ENCODE data around the gene CDK11A.
"Not testable (repeated sequence)": the region's sequence is repeated elsewhere in the genome, so short reads cannot be mapped to it uniquely, and the experiment has no call there.

The CDK11A gene

DNA sequence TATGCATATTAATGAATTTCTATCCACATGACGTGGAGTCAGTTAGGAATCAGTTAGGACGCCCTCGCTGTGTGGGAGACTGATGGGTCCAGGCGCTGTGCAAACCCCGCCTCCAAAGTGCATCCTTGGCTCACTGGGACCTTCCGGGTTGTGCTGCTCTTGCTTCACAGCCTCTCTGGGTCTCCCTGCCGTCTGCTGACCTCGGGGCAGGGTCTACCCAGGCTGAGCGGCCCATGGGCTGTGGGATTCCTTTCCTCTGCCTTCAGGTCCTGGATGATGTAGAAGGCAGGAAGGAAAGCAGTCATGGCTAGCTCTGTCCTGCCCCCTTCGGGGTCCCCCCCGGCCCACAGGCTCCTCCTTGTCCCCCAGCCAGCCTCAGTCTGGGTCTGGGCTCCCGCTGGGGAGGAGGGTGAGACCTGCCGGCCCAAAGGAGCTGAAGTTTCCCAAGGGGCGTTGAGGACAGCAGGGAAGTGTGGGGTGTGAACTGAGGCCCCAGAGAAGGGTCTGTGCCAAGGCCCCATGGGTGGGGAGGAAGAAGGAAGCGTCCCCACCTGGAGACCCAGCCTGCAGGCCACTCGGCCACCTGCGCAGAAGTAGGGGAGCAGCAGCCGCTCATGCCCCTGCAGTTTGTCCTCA is 24.6 kb upstream of the CDK11A start:
- H3K27me3 ChIP-seq (ENCODE audit: control insufficient read depth, low read length) = no peaks in the 10 kb centered on the region
- no peaks in the 10 kb centered on the region for H3K4me1 ChIP-seq (ENCODE audit: control insufficient read depth, low read length)
- no peaks in the 10 kb centered on the region for H3K79me2 ChIP-seq (ENCODE audit: control insufficient read depth, low read length)
- H3K9me3 ChIP-seq (ENCODE audit: control insufficient read depth, insufficient read depth, low read length) = no peaks in the 10 kb centered on the region
- no peak for TF ChIP-seq EZH2phosphoT487 (IDR thresholded peaks at IDR 0.05; ENCODE audit: borderline replicate concordance, low read length)
- TF ChIP-seq, protein P1, sequence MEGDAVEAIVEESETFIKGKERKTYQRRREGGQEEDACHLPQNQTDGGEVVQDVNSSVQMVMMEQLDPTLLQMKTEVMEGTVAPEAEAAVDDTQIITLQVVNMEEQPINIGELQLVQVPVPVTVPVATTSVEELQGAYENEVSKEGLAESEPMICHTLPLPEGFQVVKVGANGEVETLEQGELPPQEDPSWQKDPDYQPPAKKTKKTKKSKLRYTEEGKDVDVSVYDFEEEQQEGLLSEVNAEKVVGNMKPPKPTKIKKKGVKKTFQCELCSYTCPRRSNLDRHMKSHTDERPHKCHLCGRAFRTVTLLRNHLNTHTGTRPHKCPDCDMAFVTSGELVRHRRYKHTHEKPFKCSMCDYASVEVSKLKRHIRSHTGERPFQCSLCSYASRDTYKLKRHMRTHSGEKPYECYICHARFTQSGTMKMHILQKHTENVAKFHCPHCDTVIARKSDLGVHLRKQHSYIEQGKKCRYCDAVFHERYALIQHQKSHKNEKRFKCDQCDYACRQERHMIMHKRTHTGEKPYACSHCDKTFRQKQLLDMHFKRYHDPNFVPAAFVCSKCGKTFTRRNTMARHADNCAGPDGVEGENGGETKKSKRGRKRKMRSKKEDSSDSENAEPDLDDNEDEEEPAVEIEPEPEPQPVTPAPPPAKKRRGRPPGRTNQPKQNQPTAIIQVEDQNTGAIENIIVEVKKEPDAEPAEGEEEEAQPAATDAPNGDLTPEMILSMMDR (IDR thresholded peaks at IDR 0.05; ENCODE audit: low read depth, low read length, poor library complexity, severe bottlenecking) = no peak
- H3K4me3 ChIP-seq (ENCODE audit: low read length) = no peak overlapping the region
- no peaks in the 10 kb centered on the region for H4K20me1 ChIP-seq (ENCODE audit: control insufficient read depth, insufficient read depth, low read depth, low read length)
- H3K36me3 ChIP-seq (ENCODE audit: control insufficient read depth, low read length) = peaks cover 16% of the 10 kb centered on the region
- H3K4me2 ChIP-seq (ENCODE audit: low read length) = no peak overlapping the region
- H3K27ac ChIP-seq (ENCODE audit: low read depth, low read length) = no peak overlapping the region
- no peaks in the 10 kb centered on the region for H3K9me2 ChIP-seq (replicated peaks; ENCODE audit: control insufficient read depth, low read length)
- H3F3A ChIP-seq (ENCODE audit: control insufficient read depth, insufficient read depth) = peaks cover 7% of the 10 kb centered on the region

DNA sequence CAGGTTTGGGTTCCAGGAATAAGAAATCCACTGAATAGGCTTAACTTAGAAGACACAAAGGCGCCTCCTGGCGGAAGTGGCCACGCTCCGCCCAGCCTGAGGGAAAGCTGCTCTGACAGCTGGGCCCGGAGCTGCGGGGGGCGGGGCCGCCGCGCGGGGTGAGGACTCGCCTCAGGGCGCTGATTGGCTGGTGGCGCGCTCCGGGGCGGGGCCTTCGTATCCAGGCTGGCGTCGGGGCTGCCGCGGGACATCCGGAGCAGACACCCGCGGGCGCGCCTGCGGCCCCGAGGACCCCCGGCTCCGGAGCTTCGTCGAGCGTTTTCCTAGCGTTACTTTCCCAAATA is 22.4 kb upstream of the CDK11A start:
- H3K9me2 ChIP-seq (replicated peaks; ENCODE audit: control insufficient read depth, low read length); H3K36me3 ChIP-seq (ENCODE audit: control insufficient read depth, low read length); H3K9me3 ChIP-seq (ENCODE audit: control insufficient read depth, insufficient read depth, low read length); H3K79me2 ChIP-seq (ENCODE audit: control insufficient read depth, low read length); H4K20me1 ChIP-seq (ENCODE audit: control insufficient read depth, insufficient read depth, low read depth, low read length); H3K27me3 ChIP-seq (ENCODE audit: control insufficient read depth, low read length); H3K4me1 ChIP-seq (ENCODE audit: control insufficient read depth, low read length); H3F3A ChIP-seq (ENCODE audit: control insufficient read depth, insufficient read depth): not testable (repeated sequence)
- H3K4me3 ChIP-seq (ENCODE audit: low read length) = peak overlapping the region; percentile 69
- H3K27ac ChIP-seq (ENCODE audit: low read depth, low read length) = peak overlapping the region; percentile 80
- H3K4me2 ChIP-seq (ENCODE audit: low read length) = peak overlapping the region; percentile 53; the same call in 1 of the 2 replicates

DNA sequence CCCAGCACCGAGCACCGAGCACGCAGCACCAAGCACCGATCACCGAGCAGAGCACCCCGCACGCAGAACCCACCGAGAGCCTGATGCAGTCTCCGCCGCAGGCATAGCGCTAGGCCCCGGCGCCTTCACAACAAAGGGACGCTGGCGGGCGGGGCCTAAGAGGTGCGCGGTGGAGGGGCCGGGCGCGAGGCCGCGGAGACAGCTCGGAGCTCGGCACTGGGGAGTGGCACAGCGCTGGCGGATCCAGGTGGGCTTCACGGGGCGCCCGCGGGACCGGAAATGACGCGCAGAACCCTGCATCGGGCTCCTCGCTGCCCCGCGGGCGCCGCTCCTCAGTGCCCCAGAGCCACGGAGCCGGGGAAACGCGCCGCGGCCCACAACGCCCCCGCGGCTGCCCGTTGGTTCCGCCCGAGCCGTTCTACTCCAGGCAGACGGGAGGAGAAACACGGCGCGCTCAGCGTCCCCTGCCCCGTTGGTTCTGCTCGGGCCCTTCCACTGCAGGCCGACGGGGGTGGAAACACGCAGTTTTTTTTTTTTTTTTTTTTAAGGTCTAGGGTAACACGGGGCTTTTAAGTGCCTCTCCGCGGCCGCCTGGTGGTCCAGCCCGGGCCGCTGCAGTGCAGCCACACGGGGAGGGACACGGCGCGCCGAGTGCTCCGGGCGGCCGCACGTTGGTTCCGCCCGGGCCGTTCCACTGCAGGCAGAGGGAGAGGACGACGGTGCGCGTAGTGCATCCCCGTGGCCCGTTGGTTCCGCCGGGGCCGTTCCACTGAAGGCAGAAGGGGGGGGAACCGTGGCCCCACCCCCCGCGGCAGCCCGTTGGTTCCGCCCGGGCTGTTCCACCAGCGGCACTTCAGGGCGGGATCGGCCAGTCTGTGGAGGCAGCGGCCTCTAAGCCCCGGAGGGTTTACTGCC is 21.8 kb upstream of the CDK11A start:
- H3K36me3 ChIP-seq (ENCODE audit: control insufficient read depth, low read length); H3K27me3 ChIP-seq (ENCODE audit: control insufficient read depth, low read length); H3K4me1 ChIP-seq (ENCODE audit: control insufficient read depth, low read length); H3F3A ChIP-seq (ENCODE audit: control insufficient read depth, insufficient read depth); H3K9me2 ChIP-seq (replicated peaks; ENCODE audit: control insufficient read depth, low read length); H3K9me3 ChIP-seq (ENCODE audit: control insufficient read depth, insufficient read depth, low read length); H4K20me1 ChIP-seq (ENCODE audit: control insufficient read depth, insufficient read depth, low read depth, low read length); H3K79me2 ChIP-seq (ENCODE audit: control insufficient read depth, low read length): not testable (repeated sequence)
- Histone ChIP-seq H3K27ac (ENCODE audit: low read depth, low read length) (peak overlapping the region; percentile 80), H3K4me3 (ENCODE audit: low read length) (peak overlapping the region; percentile 69), H3K4me2 (ENCODE audit: low read length) (peak overlapping the region; percentile 53)

DNA sequence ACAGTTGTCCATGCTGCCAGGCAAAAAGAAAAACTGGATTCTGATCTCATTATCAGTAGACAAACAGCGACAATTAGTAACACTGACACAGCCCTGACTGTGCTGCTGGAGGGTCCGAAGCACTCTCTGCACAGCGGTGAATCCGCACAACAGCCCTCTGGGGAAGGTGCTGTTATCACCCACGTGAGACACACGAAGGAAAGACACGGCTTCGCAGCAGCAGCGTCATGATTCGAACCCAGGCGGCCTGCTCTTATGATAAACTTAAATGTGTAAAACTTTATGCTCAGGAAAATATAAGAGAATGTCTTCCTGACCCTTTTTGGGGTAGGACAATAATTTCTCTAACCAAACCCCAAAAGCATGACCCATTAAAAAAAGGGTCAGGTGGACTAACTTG is 18.4 kb upstream of the CDK11A start:
- not testable (repeated sequence) for H3K27ac ChIP-seq (ENCODE audit: low read depth, low read length); H3K4me3 ChIP-seq (ENCODE audit: low read length); H3K9me2 ChIP-seq (replicated peaks; ENCODE audit: control insufficient read depth, low read length); H3K79me2 ChIP-seq (ENCODE audit: control insufficient read depth, low read length); H3K4me1 ChIP-seq (ENCODE audit: control insufficient read depth, low read length); H3K9me3 ChIP-seq (ENCODE audit: control insufficient read depth, insufficient read depth, low read length); H3K27me3 ChIP-seq (ENCODE audit: control insufficient read depth, low read length); H4K20me1 ChIP-seq (ENCODE audit: control insufficient read depth, insufficient read depth, low read depth, low read length); H3F3A ChIP-seq (ENCODE audit: control insufficient read depth, insufficient read depth); H3K4me2 ChIP-seq (ENCODE audit: low read length); H3K36me3 ChIP-seq (ENCODE audit: control insufficient read depth, low read length)

DNA sequence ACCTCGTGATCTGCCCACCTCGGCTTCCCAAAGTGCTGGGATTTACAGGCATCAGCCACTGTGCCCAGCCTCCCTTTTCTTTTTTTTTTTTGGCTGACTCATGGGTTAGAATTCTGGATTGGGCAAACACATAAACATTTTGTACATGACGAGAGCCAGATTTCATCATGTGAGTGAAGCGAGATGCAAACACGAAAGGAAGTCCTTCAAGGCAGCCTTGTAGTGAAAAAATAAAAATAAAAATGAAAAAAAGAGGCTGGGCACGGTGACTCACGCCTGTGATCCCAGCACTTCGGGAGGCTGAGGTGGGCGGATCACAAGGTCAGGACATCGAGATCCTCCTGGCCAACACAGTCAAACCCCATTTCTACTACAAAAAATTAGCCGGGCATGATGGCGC is 16.9 kb upstream of the CDK11A start:
- not testable (repeated sequence) for H3K4me2 ChIP-seq (ENCODE audit: low read length); H3K27ac ChIP-seq (ENCODE audit: low read depth, low read length); H3K79me2 ChIP-seq (ENCODE audit: control insufficient read depth, low read length); H3K36me3 ChIP-seq (ENCODE audit: control insufficient read depth, low read length); H3K9me3 ChIP-seq (ENCODE audit: control insufficient read depth, insufficient read depth, low read length); H3K9me2 ChIP-seq (replicated peaks; ENCODE audit: control insufficient read depth, low read length); H3K4me1 ChIP-seq (ENCODE audit: control insufficient read depth, low read length); H3K27me3 ChIP-seq (ENCODE audit: control insufficient read depth, low read length); H4K20me1 ChIP-seq (ENCODE audit: control insufficient read depth, insufficient read depth, low read depth, low read length); H3K4me3 ChIP-seq (ENCODE audit: low read length); H3F3A ChIP-seq (ENCODE audit: control insufficient read depth, insufficient read depth)

DNA sequence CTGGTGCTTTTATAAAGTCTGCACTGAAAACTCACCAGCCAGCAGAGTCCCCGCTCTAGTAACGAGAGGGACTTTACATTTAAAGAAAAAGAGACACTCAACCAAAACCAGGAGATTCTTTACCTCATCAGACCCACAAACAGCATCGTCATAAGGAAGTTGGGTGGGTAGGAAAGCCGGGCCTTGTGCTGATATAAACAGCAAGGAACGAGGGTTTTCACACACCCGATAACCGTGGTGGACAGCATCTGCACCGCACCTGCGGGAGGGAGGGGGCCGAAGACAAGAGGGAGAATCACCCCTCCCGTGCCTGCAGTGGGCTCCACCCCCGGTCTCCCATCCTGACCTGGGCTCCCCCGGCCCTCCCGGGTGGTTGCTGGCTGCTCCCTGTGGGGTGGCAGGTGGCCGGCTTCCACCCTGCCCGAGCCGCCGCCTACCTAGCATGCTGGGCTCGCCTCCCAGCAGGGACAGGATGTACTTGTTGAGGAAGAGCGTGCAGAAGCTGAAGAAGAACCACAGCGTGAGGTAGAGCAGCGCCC is 14.7 kb upstream of the CDK11A start:
- not testable (repeated sequence) for H3K9me2 ChIP-seq (replicated peaks; ENCODE audit: control insufficient read depth, low read length); H3K27me3 ChIP-seq (ENCODE audit: control insufficient read depth, low read length); H3K79me2 ChIP-seq (ENCODE audit: control insufficient read depth, low read length); H4K20me1 ChIP-seq (ENCODE audit: control insufficient read depth, insufficient read depth, low read depth, low read length); H3K27ac ChIP-seq (ENCODE audit: low read depth, low read length); H3K9me3 ChIP-seq (ENCODE audit: control insufficient read depth, insufficient read depth, low read length); H3K4me2 ChIP-seq (ENCODE audit: low read length); H3K4me3 ChIP-seq (ENCODE audit: low read length); H3K36me3 ChIP-seq (ENCODE audit: control insufficient read depth, low read length); H3K4me1 ChIP-seq (ENCODE audit: control insufficient read depth, low read length); H3F3A ChIP-seq (ENCODE audit: control insufficient read depth, insufficient read depth)
